CD4-positive, alpha-beta T cell treated with Interferon gamma for 1 hour (primary cell): Measurements from ENCODE around the gene TNN.

ENCODE experiments used
- DNase-seq: peaks from one replicate; pipeline ENCODE4 v3.0.0-alpha.2; 2020

The TNN gene

GRCh38 chr1:175178456-175178855, 110.8 kb downstream of the TNN start:
- no peak for DNase-seq

GRCh38 chr1:175179837-175180590, 112.4 kb downstream of the TNN start:
- no peak for DNase-seq

- no peak for DNase-seq
Observed at GRCh38 chr1:175182201-175182746, 114.6 kb downstream of the TNN start.

- DNase-seq, result no peak
Observed at GRCh38 chr1:175183586-175183985, 116.0 kb downstream of the TNN start.

GRCh38 chr1:175185903-175186302, 118.3 kb downstream of the TNN start:
- no peak for DNase-seq

GRCh38 chr1:175186433-175187160, 119.0 kb downstream of the TNN start:
- no peak for DNase-seq

- DNase-seq, result peak; percentile 72
Observed at GRCh38 chr1:175188936-175189335, 121.3 kb downstream of the TNN start.

- DNase-seq, result peak; percentile 13
Observed at GRCh38 chr1:175191659-175192058, 124.0 kb downstream of the TNN start.

- DNase-seq, result no peak
Observed at GRCh38 chr1:175192111-175192629, 124.5 kb downstream of the TNN start.

GRCh38 chr1:175192630-175193526, 125.2 kb downstream of the TNN start, which contains the start of gene KIAA0040:
Gene KIAA0040 (minus strand): TSS chr1:175192776. CDS start chr1:175161013, 31,763 bp downstream.
- peak; percentile 48 for DNase-seq

GRCh38 chr1:175193527-175193910, 125.9 kb downstream of the TNN start:
- DNase-seq, result no peak

GRCh38 chr1:175195281-175195680, 127.6 kb downstream of the TNN start:
- DNase-seq, result no peak

- no peak for DNase-seq
Observed at GRCh38 chr1:175195798-175196197, 128.2 kb downstream of the TNN start.

GRCh38 chr1:175197531-175197930, 129.9 kb downstream of the TNN start:
- DNase-seq, result peak; percentile 14
